RWPE1 (cell line): ENCODE data around the gene P2RY2.
A peak's percentile ranks its signal among the peaks of the same experiment; 100 is the strongest.

Experiments used
- CTCF ChIA-PET: fragments of 350-600 bp; sonication (Branson Sonifier 250); formaldehyde crosslinking; extraction: SDS; loops from one replicate; lab custom pipeline; 2021; lab: Yijun Ruan, JAX
- POLR2A ChIA-PET: fragments of 400-600 bp; formaldehyde crosslinking; extraction: SDS; loops from one replicate; lab custom pipeline; 2020; ENCODE audit warnings: antibody characterized with exemption; ENCODE audit not compliant: low non-redundant PET; lab: Yijun Ruan, JAX
- DNase-seq: peaks from one replicate; pipeline ENCODE4 v3.0.0; 2012; ENCODE audit warnings: low spot score
- H3K27ac ChIP-seq: fragments of 450-650 bp; 2 replicates; pipeline ENCODE4 v1.5.1; 2017
- CTCF ChIP-seq: fragments of 450-650 bp; conservative IDR thresholded peaks from 2 replicates; pipeline ENCODE4 v1.5.1; 2017; ENCODE audit warnings: low read depth, mild to moderate bottlenecking

Gene P2RY2

GRCh38 chr11:73177778-73178539 lies 40.1 kb upstream of the P2RY2 start:
- H3K27ac ChIP-seq = peak overlapping the region; percentile 49
- peak; percentile 73 for TF ChIP-seq CTCF
- CTCF ChIA-PET = interaction anchor here (0.6 to 4.5 kb wide), 21 partner anchors 10 to 1027 kb away, joined by 3 to 41 read pairs (median 4); no protein-coding TSS in a partner anchor
- POLR2A ChIA-PET = no interaction called here
- peak; percentile 92 for DNase-seq

GRCh38 chr11:73178681-73179080 lies 39.4 kb upstream of the P2RY2 start:
- no peak for TF ChIP-seq CTCF
- POLR2A ChIA-PET = no interaction called here
- H3K27ac ChIP-seq = no peak overlapping the region
- no peak for DNase-seq
- CTCF ChIA-PET = interaction anchor here (0.6 to 4.5 kb wide), 9 partner anchors 18 to 453 kb away, joined by 3 to 41 read pairs (median 4); no protein-coding TSS in a partner anchor

DNA sequence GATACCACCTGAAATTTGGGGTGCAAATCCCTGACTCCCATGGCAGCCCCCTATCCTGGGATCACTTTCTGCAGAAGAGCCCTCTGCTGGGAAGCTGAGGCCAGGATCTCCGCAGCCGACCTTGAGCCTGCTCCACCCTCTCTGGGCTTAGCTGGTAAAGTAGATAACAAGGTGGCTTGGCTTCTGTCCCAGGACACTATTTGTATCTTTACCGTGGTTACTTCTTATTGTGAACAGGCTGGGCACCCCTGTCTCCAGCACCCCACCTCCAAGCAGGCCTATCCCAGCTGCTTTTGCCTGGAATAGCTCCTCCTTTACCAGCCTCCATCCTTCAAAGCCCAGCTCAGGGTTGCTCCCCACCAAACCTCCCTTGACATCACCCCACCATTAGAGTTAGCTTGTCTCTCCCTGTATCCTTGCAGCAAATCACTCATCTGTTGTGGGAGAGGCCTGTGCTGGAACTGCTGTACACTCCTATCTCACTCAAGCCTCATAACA lies 35.2 kb upstream of the P2RY2 start:
- peak overlapping the region; percentile 24 for H3K27ac ChIP-seq
- CTCF ChIA-PET = interaction anchor here (0.5 to 1.1 kb wide), 5 partner anchors 13 to 389 kb away, joined by 3 to 6 read pairs (median 4); partner anchors contain the start of gene STARD10
- POLR2A ChIA-PET = no interaction called here
- no peak for TF ChIP-seq CTCF
- DNase-seq = no peak

DNA sequence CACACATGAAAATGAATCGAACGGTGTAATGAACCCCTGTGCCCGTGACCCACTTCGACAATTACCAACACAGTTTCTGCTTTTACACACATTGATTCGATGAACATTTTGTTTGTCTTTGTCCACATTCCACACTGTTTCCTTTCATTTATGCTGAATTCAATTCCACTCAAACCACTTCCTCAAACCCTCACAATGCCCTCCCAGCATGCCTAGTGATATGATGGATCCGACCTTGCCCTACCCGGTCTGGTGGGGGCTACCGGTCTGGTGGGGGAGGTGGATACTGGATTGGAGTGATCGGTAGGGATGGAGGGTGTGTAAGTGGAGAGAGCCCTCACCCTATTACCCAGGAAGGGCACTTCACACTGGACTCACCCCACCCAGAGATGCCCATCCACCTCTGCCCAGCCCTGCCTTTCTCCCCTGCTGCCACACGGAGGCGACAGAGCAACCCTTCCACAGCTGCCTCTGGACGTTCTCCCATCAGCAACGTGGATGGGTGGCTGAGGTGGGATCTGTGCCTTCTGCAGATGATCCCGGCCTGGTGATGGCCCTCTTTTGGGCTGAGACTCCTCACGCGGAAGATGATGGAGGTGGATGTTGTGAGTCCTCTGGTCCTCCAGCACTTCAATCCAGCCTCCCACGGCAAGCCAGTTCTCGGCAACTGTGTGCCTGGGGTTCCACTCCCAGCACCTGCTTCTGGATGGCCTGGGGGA lies 33.0 kb upstream of the P2RY2 start:
- DNase-seq = peak; percentile 64
- POLR2A ChIA-PET = interaction anchor here (0.6 to 1.0 kb wide), 2 partner anchors 10 to 52 kb away, joined by 4 read pairs; no protein-coding TSS in a partner anchor
- no peak; the same call in 1 of the 2 replicates for TF ChIP-seq CTCF
- peak overlapping the region; percentile 92 for H3K27ac ChIP-seq
- CTCF ChIA-PET = interaction anchor here (0.5 to 2.5 kb wide), 13 partner anchors 10 to 461 kb away, joined by 3 to 10 read pairs (median 4); partner anchors contain the start of gene P2RY2

DNA sequence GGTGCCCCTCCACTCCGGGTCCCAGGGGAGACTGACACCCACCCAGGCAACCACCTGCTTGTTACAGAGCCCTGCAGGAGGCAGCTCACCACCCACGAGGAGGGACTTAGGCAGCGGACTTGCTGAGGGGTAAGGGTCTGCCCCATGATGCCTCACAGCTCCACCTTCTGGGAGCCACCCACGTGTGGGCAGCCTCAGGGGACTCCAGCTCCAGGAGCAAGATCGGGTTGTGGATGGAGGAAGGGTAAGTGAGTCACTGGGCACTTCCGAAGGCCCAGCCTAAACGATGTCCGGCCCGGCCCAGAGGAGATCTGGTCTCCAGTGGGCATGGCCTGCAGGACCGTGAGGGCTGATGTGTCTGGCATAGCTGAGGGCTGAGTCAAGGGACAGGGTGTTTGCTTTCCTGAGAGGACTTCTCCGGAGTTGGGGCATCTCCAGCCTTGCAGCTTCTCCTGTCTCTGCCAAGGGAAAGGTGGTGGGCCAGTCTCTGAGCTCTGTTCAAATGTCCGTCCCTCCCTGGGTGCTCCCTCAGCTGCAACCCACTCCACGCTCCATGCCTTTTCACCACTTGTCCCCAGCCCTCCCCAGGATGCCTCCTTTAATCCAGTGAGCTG lies 32.3 kb upstream of the P2RY2 start:
- ChIA-PET POLR2A (interaction anchor here (0.6 to 1.6 kb wide), 3 partner anchors 10 to 51 kb away, joined by 4 read pairs; no protein-coding TSS in a partner anchor), CTCF (interaction anchor here (0.5 to 2.5 kb wide), 14 partner anchors 9 to 191 kb away, joined by 3 to 10 read pairs (median 4); partner anchors contain the start of gene P2RY2)
- TF ChIP-seq CTCF = no peak
- peak overlapping the region; percentile 92 for H3K27ac ChIP-seq
- DNase-seq = peak; percentile 79
